CD4-positive, alpha-beta T cell treated with Interleukin-12 subunit alpha and Interleukin-12 subunit beta, for 1 hour (primary cell): Measurements from ENCODE around the gene ARHGEF7.

ENCODE experiments used
- DNase-seq: peaks from one replicate; pipeline ENCODE4 v3.0.0-alpha.2; 2020

The ARHGEF7 gene

DNA sequence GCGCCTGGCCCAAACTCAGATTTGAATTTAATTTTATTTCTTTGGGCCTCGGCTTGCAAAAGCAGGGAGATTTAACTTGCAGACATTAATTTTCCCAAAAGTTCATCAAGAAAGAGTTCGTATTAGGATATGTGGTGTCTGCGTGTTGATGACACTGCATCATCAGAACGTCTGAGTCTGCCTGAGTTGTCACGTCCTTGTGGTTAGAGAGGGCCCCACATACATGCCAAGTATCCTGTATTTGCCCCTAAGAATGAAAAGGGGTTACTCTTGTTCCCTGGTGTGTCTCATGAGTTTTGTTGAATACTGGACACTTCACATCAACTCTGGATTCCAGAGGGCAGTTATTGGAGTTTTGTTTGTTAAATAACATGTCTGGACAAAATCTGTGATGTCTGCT is 199.7 kb downstream of the ARHGEF7 start:
- no peak for DNase-seq

DNA sequence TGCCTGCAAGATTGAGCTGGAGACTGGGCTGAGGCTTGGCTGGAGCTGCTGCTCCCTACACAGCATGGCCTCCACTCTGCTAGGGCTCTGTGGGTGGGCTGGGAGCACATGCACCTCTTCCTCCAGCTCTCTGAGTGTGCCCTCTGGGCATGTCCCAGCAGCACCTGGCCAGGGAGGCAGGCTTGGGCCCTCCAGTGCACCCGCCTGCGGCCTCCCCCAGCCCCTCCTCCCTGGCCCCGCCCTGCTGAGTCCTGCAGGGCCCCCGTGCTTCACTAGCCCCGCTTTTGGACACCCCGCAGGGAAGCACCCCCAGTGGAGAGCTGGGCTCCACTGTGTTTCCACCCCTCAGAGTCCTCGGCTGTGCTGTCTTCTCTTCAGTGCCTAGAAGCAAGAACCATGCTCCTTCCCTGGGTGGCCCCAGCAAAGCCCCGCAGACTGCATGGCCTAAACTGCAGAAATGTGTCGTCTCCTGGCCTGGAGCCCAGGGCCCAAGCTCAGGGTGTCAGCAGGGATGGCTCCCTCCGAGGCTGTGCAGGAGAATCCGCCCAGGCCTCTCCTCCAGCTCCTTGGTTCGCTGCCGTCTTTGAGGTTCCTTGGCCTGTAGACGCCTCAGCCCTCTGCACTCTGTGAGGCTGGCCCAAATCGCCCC is 200.4 kb downstream of the ARHGEF7 start:
- no peak for DNase-seq

DNA sequence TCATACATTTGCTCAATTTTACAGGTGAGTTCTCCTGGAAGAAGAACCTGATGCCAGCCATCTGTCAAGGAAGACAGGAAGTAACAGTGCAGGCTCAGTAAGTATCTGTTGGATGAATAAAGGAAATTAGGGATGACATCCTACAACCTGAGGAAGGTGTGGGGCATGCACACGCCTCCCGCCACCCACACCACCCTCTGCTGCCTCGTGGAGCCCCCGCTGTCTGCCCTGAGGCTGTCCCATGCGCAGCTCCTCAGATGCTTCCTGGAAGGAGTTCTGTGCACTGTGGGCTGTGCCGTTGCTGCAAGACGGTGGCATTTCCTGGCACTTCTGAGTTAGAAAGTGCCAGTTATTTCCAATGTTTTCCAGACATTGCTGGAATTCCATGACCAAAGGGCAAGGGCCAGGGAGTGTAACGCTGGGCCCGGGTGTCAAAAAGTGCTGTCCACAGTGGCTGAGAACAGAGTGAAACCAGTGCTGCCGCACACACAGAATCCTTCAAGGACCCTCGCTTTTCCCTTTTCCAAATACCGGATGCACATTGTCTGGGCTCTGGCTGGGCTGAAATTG is 201.1 kb downstream of the ARHGEF7 start:
- no peak for DNase-seq

DNA sequence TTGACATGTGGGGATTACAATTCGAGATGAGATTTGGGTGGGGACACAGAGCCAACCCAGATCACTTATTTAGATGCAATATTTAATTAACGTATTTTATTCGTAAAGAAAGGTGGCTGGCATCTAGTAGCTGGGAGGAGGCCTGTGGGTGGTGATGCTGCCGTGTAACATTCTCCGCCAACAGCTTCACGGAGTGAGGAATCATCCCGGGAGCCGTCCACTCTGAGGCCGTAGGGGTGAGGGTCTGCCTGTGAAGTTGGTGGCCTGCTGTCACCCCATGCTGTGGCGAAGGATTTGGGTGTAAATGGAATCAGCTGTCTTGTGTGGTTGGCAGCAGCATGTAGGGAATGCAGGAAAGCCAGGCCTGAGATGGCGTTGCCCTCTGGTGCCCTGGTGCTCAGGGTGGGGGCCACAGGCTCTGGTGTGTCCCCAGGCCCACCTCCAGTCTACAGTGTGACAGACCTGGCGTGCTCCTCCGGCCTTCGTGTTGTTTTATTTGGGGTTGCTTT is 202.0 kb downstream of the ARHGEF7 start:
- no peak for DNase-seq

DNA sequence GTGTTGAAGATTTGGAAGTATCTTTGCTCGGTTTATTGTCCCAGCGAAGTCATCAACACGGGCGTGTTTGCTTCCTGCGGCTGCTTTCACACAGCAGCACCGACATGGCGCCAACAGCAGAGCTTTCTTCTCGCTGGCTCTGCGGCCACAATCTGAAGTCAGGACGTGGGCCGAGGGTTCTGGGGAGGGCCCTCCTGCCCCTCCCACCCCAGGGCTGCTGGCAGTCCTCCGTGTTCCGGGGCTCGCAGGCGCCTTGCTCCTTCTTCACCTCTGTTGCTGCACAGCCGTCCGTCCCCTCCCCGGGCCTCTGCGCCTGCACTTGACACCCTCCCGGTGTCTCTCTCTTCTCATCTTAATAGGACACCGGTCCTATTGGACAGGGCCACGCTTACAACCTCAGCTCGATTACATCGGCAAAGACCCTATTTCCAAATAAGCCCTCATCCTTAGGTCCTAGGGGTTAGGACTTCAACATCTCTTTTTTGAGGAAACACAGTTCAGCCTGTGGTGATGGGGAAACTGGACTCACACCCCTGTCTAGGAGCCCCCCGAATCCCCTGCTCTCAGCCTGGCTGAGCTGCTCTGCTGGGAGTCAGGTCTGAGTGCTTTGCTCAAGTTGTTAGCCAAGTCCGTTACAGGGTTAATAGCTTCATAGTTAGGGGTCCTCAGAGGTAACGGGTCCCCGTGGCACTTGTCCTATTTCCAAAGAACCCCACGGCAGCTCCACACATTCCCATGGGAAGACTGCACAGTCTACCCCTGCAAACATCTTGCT is 202.6 kb downstream of the ARHGEF7 start:
- DNase-seq: no peak

DNA sequence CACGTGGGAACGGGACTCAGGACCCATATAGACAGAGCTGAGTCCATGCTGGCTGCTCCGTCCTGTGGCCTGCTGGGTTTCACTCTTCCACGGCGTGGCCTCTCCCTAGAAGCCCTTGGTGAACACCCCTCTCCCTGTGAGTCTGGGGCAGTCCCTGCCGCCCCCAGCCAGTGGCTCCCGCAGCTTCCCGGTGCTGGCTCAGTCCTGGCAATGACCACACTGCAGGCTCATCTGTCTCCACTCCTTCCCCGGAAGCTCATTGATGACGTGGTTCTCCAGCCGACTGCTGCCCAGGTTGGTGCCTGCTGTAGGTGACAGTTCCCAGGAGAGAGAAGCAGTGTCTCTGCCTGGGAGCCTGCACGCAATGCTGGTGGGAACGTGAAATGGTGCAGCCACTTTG is 203.3 kb downstream of the ARHGEF7 start:
- DNase-seq: no peak

DNA sequence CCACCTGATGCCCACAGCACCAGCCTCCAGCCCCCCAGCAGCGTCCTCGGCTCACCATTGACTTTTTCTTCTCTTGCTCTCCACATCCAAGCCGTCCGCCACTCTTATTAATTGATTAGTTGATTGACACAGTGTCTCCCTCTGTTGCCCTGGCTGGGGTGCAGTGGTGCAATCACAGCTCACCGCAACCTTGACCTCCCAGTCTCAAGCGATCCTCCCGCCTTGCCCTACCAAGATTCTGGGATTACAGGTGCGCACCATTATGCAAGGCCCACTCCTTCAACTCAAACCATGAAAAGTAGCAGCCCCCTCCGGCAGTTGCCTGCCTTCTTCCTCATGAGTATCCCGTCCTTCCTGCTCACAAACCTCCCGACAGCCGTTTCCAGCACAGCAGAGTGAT is 204.4 kb downstream of the ARHGEF7 start:
- DNase-seq: no peak

DNA sequence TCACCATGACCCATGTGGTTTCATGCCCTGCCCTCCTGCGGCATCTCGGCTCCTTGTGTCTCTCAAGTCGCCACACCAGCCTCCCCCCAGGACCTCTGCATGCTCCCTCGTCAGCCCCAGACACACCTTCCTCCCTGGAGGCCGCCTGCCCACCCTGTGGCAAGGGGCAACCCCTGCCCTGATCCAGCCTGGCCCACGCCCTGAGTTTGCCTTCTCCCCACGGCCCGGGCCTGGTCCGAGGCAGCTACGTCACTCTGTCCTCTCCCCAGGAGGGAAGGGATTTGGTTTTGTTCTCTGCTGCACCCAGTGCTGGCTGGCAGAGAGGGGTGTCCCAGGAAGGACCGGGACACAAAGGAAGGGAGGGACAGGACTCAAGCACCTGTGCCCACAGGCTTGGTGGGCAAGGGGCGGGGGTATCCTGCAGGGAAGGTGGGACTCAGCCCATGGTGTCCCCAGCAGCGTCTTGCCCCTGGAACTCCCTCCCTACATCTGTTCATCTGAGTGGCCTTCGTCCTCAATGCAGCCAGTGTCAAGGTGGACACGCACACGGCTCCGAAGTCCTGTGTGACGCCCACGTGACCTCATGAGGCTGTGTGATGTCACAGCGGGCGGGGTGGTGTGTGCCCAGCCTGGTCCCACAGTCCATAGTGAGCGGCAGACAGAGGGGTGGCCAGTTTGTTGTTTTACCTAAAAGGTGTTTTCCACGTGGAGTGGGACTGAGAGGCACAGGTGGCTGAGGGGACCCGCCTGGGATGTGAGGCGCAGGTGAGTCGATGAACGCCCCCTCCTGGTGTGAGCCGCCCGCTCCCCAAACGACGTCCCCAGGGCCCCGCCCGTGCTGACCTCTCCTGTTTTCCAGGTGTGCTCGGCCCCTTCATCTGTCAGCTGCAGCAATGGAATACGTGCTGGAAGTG is 205.1 kb downstream of the ARHGEF7 start, which contains the start of gene TEX29:
Gene TEX29, plus strand, starts transcription at position 645 of the 914 bp plus-strand sequence. Its CDS starts 249 bp downstream, at position 894.
- DNase-seq: no peak

DNA sequence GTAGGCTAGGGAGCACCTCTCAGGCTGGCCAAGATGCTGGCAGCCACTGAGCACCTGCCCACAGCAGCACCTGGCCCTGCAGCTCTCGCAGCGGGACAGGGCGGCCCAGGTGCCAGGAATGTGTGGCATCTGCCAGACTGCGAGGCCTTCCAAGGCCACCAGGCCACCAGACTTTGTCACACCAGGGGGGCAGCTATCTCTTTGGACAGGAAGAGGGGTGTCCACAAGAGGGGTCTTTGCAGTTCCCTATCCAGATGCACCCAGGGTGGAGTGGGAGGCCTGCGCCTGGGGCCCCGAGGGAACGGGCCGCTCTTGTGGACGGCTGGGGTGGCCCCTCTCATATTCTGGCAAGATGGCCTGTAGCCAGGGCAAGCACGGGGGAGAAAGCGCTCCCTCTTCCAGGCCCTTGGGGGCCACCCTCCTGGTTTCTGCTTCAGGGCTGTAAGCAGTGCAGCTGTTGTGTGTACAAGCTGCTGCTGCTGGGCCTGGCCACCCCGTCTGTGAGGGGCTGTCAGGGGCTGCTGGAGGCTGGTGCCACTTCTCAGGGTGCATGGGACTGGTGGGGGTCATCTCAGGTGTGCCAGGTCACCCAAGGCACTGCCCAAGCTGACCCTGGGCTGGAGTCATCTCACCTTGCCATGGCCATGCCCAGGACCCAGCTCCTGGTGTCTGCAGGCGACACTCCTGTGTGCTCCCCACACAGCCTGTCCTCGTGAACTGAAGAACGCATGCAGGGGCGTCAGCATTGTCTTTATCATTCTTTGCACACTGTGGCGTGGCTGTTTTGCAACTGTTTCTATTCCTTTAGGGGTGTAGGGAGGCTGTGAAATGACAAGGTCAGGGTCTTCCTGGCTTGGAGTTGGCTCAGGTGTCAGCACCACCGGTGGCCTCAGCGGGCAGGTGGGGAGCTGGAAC is 207.1 kb downstream of the ARHGEF7 start:
- DNase-seq: no peak

DNA sequence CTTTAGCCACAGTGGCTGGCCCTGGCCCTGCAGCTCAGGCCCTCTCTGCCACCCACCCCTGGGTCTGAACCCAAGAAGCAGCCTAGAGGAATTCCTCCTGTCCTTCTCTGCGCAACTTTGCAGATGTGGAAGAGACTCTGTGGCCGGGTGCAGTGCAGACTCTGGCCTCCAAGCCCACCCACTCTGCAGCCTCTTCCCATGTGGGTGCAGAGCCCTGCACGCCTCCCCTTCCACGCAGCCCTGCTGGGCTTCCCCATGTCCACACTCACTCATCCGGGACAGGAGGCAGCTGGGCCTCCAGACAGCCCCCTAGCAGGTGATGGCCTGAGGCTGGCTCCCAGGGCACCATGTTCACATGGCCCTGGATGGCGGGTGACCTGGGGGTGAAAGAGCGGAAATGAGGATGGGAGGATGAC is 207.8 kb downstream of the ARHGEF7 start:
- no peak for DNase-seq

DNA sequence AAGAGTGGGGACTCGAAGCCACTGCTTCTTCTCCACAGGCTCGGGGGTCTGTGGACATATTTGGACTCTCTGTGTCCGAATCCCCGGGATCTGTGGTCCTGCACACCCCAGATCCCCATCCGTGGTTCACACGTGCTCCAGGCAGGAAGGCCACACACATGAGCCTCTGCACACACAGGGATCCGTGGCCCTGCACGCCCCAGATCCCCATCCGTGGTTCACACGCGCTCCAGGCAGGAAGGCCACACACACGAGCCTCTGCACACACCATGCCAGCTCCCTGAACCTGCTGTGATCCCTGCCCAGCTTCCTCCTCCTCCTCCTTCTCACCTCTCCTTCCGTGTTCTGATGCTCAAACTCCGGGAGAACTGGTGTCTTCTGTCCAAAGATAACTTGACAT is 208.4 kb downstream of the ARHGEF7 start:
- no peak for DNase-seq

DNA sequence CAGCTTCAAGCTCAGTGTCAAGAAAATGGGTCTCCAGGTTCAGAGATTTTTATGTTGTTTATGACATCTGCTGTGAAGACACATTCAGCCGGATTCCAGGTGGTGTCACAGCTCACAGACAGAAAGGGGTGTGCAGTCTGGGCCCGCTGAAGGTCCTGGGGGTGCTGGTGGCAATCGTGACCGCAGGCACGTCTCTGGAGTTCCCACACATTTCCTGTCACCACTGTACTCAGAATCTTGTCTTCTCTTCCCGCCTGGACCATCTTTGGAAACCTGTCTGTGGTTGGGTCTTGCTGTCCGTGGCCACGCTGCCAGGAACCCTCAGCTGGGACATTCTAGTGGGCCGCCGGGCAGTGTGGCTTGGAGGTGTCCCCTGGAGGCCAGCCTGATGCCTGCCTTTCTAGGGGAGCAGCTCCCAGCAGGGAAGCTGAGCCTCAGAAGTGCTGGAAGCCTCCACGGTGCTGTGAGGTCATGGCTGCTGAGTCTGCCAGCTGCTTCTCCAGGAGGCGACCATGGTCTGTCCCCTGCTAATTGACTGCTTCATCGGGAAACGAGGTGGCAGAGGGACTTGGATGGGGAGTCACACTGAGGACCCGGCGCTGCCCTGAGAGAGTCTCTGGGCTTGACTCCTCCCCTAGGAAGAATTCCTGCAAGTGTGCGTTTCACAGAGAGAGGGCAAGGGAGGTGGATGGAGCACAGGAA is 209.0 kb downstream of the ARHGEF7 start:
- DNase-seq: no peak

DNA sequence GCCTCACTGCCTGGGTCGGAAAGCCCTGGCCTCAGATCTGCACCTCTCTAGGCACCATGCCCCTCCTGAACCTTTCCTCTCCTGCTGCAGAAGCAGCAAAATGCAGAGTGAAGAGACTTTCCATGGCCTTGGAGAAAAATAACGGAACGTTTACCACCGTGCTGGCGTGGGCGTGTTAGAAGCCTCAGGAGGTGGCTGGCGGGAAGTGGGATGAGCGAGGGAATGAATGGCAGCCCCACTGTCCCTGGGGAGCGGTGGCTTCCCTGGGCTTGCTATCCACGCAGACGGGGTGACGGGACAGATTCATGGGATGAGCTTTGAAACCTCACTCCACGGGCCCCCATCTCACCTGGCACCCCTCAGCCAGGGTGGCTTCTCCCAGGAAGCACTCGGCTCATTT is 209.6 kb downstream of the ARHGEF7 start:
- no peak for DNase-seq

DNA sequence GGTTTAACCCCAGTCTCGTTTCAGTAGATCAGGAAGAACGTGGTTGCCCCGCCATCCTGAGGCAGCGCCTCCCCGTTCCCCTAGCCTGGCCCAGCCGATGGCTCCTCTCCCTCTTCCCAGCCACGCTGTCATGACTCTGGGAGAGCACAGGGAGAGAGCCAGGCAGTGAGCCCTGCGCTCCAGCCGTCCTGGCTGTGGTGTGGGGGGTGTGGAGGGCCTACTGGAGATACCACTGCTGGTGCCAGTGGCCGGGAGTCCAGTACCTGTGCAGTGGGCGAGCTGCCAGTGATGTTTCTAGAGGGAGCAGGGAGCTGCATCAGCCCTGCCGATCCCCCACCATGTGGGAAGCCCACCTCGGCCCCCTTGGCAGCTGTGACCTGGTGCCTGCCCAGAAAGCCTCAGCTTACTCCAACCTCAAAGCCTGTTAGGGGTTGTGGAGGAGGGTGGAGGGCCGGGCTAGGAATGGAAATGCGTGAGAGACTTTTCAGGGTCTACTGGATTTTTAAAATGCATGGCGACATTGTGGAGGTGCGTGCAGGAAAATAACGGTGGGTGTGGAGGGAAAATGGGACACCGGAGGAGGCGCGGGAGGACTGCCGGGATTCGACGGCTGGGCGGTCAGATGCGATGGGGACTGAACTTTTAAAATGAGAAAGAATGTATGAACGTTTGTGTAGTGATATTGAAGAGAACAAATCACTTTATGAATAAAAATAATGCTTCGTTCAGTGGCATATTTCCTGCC is 210.2 kb downstream of the ARHGEF7 start:
- no peak for DNase-seq

DNA sequence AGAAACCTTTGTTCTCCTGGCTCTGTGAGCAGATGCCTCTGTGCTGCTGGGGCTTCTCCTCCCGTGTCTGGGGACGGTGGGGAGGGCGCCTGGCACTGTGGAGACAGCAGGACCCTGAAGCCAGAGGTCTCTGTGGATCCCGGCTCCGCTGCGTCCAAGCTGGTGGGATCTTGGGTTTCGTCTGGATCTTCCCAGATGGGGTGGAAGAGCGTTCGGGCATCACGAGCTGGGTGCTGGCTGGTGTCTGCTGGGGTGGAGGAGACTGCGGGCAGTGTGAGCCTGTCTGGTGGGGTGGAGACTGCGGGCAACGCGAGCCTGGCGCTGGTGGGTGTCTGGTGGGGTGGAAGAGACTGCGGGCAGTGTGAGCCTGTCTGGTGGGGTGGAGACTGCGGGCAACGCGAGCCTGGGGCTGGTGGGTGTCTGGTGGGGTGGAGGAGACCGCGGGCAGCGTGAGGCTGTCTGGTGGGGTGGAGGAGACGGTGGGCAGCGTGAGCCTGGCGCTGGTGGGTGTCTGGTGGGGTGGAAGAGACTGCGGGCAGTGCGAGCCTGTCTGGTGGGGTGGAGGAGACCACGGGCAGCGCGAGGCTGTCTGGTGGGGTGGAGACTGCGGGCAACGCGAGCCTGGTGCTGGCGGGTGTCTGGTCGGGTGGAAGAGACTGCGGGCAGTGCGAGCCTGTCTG is 211.0 kb downstream of the ARHGEF7 start:
- DNase-seq: no peak

DNA sequence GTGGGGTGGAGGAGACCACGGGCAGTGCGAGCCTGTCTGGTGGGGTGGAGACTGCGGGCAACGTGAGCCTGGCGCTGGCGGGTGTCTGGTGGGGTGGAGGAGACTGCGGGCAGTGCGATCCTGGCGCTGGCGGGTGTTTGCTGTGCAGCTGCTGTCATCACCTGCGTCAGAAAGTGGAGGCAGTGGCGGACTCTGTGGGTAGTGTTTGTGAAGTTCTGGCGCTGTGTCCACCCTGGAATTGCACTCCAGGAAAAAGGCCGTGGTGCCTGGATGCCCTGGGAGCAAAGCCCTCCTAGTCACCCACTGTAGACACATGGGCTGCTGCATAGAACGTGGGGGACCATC is 211.5 kb downstream of the ARHGEF7 start:
- DNase-seq: no peak

DNA sequence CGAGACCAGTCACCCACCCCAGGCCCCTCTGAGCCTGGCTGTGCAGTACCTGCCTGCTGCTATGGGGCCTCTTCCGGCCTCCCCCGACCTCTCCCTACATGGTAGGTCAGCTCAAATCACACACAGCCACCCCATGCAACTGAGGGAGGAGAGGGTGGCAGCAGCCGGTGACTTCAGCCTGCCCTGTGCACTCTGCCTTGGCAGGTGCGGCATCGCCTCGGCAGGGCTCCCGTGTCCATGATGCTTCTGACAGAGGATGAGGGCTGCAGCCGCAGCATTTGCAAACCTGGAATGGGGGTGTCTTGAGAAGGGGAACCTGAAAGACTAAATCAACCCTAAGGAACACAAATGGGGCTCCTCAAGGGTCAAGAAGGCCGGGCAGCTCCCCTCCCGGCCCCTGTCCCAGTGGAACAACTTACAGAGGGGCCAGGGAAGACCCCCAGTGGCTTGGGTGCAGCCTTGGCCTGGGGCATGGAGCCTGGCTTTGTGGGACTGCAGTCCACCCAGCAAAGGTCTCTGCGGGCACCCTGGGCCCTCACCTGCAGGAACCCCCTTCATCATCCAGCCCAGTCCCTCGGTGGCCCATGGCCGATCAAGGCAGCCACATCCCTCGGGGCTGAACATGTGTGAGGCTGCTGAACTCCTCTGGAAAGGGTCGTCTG is 212.0 kb downstream of the ARHGEF7 start:
- no peak for DNase-seq

DNA sequence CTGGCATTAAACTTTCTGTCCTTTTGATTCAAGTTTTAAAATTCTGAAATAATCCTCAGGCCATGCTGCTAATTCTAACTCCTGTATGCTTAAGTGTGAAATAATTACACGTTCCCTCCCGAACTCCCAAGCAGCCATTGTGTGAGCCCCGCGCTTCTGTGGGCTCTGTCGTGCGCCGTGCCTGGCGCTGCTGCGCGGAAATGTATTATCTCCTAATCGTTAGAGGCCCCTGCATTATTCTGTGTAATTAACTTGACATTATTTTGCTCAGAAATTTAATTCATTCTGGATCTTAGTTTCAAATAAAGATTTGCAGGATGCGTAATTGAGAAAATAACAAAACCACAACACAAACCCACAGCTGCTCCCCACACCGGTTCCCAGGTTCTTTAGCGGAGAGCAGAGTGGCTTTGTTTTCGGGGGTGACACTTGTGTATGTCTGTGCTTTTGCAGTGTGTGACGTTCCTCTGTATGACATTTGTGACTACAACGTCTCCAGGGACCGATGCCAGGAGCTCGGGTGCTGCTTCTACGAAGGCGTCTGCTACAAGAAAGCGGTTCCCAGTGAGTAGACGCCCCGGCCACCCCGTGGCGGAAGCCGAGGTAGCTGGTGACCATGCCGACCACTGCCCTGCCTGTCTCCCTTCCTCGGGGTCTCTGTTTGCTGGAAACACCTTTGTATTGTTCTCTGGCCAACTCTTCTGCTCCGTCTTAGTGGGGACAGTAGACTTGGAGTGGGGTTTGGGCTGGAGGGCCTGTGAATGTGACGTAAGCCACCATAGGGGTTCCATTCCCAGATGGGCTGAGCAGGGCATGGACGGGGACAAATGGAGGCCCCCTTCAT is 212.8 kb downstream of the ARHGEF7 start:
- no peak for DNase-seq
